NCI-H2029 treated with DMSO at 0.1 percent for 48 hours (cell line): ENCODE results near the gene PGBD4.
A peak's percentile ranks its signal among the peaks of the same experiment; 100 is the strongest.

ENCODE experiments used
- DNase-seq: peaks from one replicate; lab custom pipeline; 2025; lab: John Stamatoyannopoulos, UW

Gene PGBD4

DNA sequence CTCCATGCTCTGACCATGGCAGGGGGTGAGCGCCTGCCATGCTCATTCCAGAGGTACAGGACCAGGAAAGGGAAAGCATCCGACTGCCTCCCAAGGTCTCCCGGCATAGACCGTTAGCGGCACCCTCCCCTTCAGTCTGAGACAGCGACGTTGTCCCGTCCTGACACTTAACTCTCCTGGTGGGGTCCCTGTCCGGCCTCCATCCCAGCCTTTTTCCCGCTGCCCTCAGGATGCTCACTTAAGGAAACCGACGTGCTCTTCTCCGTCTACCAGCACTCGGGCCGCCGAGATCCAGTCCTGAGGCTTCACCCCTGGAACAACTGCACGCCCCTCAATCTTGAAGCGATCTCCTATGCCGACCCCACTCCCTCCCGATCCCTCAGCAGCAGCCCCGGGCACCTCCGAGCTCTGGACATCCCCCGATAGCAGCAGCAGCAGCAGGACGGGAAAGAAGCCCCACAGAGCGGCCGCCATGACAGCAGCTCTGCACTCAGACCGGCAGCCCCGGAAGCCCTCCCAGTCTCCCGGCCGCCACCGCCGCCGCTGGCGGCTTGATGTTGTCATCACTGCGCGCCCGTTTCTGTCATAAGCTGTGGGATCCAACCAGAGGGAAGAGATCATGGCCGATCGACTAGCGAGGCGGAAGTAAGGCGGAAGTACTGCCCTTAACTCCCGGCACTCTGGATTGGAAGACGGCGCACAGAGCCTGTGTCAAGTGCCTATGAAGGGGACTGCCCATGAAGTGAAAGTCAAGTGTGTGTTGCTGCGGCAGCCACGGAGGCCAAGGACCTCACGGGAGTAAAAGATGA lies at the start of gene PGBD4, which contains the start of gene EMC7:
Gene PGBD4, plus strand, starts transcription at position 718 of the 809 bp plus-strand sequence. CDS start 449 bp downstream, outside the sequence.
Gene EMC7, minus strand, starts transcription at position 497 of the 809 bp plus-strand sequence. Its CDS starts 23 bp downstream, at position 474.
- peak; percentile 78 for DNase-seq

GRCh38 chr15:34054081-34054707 lies 47.7 kb upstream of the PGBD4 start:
- no peak for DNase-seq

DNA sequence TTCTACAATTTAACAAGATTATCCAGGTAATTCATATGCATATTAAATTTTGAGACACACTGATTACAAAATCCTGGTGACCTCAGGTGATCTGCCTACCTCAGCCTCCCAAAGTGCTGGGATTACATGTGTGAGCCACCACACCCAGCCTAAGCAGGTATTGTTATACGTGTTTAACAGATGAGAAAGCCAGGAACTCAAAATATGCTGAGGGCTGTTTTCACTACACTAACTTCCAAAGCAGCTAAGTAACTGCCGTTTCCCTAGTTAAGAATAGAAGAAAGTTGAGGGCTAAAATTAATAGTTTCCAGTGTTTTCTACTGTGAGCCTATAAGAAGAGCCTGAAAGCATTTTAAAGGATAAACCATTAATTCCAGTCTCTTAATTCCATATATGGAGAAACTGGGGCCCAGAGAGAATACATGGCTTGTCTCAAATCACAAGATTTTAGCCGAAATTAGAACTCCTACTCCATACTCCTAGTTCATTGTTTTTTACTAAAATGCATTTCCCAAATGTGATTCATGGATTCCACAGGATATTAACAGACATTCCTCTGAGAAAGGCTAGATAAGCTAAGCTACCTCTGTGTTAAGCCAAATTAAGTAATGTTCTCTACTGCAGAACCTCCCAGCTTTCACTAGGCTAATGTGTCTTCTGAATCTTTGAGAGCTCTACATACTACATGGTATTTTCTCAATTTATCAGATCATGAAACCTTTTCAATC lies 45.9 kb upstream of the PGBD4 start:
- DNase-seq: no peak

DNA sequence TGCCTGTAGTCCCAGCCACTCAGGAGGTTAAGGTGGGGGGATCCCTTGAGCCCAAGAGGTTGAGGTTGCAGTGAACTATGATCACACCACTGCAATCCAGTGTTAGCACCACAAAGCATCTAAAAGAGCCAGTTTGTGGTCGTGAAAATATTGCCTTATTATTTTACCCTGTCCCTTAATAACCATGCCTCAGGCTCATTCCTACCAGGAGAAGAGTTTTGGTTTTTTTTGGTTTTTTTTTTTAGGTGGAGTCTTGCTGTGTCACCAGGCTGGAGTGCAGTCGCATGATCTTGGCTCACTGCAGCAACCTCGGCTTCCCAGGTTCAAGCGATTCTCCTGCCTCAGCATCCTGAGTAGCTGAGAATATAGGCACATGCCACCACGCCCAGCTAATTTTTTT lies 45.0 kb upstream of the PGBD4 start:
- DNase-seq: no peak

DNA sequence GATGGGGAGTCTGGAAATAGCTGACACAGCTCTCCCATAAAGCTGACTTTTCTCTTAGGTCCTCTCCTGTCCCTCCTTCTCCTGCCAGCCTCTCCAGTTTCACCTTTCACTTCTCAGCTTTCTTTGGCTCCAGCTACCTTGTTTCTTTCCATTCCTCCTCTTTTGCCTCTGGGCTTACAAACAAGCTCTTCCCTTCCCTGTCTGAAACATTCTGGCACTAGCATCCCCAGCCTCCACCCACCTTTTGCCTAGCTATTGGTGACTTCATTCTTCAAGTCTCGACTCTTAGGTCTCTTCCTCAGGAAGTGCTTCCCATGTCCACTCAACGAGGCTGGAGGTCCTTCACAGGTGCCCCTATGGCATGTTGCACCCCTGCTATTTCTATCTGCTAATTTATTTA lies 42.4 kb upstream of the PGBD4 start:
- no peak for DNase-seq

DNA sequence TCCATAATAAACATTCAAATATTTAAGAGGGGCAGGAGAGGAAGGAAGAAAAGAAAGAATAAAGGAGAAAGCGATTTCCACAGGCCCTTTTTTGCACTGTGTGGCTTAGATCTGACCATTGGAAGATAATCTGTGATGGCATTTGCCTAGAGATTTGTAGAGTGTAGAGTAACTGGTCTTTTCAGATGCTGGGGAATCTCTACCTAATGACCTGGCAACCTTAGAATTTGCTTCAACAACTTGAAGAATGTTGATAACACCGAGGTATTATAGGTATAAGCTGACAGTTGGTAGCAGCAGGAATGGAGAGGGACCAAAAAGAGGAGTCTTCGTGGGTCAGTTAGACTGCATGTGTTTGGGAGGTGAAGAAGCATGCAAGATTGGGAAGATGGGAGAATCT lies 41.9 kb upstream of the PGBD4 start:
- no peak for DNase-seq

- DNase-seq: no peak
Measured at GRCh38 chr15:34064438-34064837, 37.4 kb upstream of the PGBD4 start.

GRCh38 chr15:34065261-34065660 lies 36.6 kb upstream of the PGBD4 start:
- no peak for DNase-seq

GRCh38 chr15:34065941-34066340 lies 35.9 kb upstream of the PGBD4 start:
- no peak for DNase-seq

DNA sequence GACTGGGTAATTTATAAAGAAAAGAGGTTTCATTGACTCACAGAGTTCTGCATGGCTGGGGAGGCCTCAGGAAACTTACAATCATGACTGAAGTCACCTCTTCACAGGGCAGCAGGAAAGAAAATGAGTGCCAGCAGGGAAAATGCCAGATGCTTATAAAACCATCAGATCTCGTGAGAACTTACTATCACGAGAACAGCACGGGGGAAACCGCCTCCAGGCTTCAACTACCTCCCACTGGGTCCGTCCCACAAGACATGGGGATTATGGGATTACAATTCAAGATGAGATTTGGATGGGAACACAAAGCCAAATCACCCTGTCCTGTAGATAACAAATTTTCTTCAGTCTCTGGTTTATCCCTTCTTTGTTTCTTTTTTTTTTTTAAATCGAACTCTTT lies 31.9 kb upstream of the PGBD4 start:
- DNase-seq: no peak

DNA sequence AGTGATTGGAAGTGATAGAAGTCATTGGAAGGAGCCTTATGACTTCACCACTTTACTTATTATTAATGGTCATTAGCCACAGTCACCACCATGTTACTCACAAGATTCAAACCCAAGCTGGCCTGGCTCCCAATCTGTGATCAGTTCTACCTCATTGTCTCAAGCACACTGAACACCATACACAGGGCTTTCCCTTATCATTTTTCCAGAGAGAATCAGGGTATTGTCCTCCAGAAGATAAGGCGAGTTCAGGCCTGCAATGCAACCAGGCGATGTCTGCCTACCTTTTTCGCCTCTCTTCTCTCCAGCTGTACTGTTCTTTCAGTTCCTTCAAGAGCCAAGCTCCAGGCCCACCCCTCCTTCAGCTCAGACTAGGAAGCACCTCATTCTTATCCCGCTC lies 25.1 kb upstream of the PGBD4 start:
- DNase-seq: no peak

- no peak for DNase-seq
Measured at GRCh38 chr15:34078900-34079299, 23.0 kb upstream of the PGBD4 start.

GRCh38 chr15:34079904-34080303 lies 22.0 kb upstream of the PGBD4 start:
- DNase-seq: no peak

DNA sequence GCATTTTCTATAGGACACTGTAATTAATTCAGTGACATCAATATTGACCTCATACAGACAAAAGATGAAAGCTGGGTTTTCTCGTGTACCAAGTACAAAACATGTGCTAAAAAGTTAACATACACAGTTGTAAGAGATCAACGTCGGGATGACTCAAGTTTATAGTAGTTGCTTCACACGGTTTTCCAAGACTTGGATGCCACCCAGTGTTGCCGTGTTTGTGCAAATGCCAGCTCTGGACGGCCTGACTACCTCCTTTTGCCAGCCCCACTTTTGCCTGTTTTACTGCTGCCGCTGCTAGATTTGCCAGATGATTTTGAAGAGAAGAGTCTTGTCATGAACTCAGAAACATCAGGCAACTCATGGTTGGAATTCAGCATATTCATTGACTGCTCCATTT lies 17.8 kb upstream of the PGBD4 start:
- no peak for DNase-seq

GRCh38 chr15:34085746-34086145 lies 16.1 kb upstream of the PGBD4 start:
- DNase-seq: no peak

DNA sequence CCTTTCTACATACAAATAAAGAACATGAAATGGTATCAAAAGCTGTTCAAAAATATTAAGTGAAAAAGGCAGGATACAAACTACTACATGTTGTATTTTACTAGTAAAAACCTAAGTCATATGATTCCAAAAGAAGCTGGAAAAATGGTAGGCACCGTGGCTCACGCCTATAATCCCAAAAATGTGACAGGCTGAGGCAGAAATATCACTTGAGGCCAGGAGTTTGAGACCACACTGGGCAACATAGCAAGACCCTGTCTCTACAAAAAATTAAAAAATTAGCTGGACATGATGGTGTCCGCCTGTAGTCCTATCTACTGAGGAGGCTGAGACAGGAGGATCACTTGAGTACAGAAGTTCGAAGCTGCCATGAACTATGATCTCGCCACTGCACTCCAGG lies 2.0 kb upstream of the PGBD4 start:
- DNase-seq: no peak

GRCh38 chr15:34102175-34102925 lies 467 bp downstream of the PGBD4 start:
- no peak for DNase-seq

- DNase-seq: no peak
Measured at GRCh38 chr15:34106423-34106822, 4.5 kb downstream of the PGBD4 start.

DNA sequence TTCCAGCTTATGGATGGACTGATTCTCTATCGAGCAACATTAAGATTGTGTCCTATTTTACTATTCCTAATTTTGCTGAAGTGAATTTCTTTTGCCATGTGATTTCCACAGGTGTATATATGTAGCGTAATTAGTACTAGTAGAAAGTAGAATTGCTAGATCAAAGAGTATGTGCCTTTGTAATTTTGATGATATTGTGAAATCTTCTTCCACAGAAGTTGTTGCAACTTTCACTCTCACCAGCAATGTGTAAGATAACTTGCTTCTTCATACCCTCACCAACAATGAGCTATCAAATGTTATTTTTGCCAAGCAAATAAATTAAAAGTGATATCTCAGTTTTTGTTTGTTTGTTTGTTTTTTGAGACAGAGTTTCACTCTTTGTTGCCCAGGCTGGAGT lies 5.4 kb downstream of the PGBD4 start:
- no peak for DNase-seq

GRCh38 chr15:34109797-34110663 lies 8.1 kb downstream of the PGBD4 start:
- no peak for DNase-seq

DNA sequence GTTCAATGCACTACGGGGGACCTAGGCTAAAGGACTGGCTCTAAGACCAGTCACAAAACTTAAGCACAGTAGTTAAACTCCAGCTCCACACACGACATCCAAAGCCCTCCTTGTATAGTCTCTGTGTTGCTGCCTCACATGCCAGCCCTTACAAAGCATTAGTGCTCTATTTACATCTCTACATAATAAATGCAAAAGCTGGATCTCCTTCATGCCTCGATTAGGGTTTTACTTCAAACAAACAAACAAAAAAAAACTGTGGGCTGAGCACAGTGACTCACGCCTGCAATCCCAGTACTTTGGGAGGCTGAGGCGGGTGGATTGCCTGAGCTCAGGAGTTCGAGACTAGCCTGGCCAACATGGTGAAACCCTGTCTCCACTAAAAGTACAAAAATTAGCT lies 9.6 kb downstream of the PGBD4 start:
- no peak for DNase-seq
